HEK293 (cell line): ENCODE measurements around the gene SHD.

Experiments used
- ZBTB7A ChIP-seq: fragments of 450-650 bp; formaldehyde crosslinking; IDR thresholded peaks from 2 replicates; pipeline ENCODE4 v1.5.1; 2016; ENCODE audit warnings: low read depth, missing biosample characterization, missing genetic modification characterization
- ZNF18 ChIP-seq: fragments of 450-650 bp; formaldehyde crosslinking; IDR thresholded peaks from 2 replicates; pipeline ENCODE4 v1.5.1; 2016; ENCODE audit warnings: missing biosample characterization, missing genetic modification characterization

DNA sequence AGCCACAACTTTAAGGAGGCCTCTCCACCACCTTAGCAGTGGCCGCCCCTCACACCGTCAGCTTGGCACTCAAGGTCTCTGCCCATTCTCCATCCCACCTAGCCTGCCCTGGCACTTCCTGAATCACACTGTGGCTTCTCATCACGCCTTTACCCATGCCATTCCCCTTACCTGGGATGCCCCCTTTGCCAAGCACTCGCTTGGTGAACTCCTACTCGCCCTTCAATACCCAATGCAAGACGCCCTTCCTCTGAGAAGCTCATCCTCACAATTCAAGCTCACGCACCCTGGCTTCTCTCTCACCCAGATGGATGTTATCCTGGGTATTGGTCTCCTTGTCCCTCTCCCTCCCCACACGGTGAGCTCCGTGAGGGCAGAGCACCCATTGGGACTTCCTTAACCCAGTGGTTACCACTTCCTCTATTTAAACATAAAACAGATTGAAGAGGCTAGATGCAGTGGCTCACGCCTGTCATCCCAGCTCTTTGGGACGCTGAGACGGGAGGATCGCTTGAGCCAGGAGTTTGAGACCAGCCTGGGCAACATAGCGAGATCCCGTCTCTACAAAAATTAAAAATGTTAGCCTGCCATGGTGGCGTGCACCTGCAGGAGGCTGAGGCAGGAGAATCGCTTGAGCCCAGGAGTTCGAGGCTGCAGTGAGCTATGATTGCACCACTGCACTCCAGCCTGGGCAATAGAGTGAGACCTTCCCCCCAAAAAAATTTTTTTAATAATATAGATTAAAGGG is 12.6 kb upstream of the SHD start:
- no peak for TF ChIP-seq ZBTB7A (tag by site-specific recombination)
- no peak for TF ChIP-seq ZNF18 (tag by site-specific recombination)
